Calu3 (cell line): ENCODE data around the gene KIF26B. TPM values are rescaled to one million over a fixed set of nuclear protein-coding genes. Genes with fewer than 3 reads are reported as not detected.

Experiments
- BruUV-seq: library from RNA; stranded (reverse); fragments of 400-500 nt; replicated peaks from 2 replicates; lab custom pipeline; 2021; lab: Mats Ljungman, UMichigan
- CTCF ChIA-PET: fragments of 300-600 bp; sonication (Branson Sonifier 250); formaldehyde crosslinking; loops from one replicate; lab custom pipeline; 2022; ENCODE audit warnings: antibody characterized with exemption; lab: Charles Lee
- DNase-seq: peaks from one replicate; pipeline ENCODE4 v3.0.0; 2022
- H3K27ac Mint-ChIP-seq: one replicate; pipeline ENCODE4 v1.8.0; 2022; ENCODE audit warnings: mixed read lengths; ENCODE audit not compliant: unreplicated experiment
- H3K27me3 Mint-ChIP-seq: one replicate; pipeline ENCODE4 v1.8.0; 2022; ENCODE audit warnings: mixed read lengths; ENCODE audit not compliant: unreplicated experiment
- H3K36me3 Mint-ChIP-seq: one replicate; pipeline ENCODE4 v1.8.0; 2022; ENCODE audit warnings: mild to moderate bottlenecking, moderate library complexity, mixed read lengths; ENCODE audit not compliant: insufficient read depth, unreplicated experiment
- H3K4me1 Mint-ChIP-seq: one replicate; pipeline ENCODE4 v1.8.0; 2022; ENCODE audit warnings: mild to moderate bottlenecking, low read depth, mixed read lengths; ENCODE audit not compliant: unreplicated experiment
- H3K4me3 Mint-ChIP-seq: one replicate; pipeline ENCODE4 v1.8.0; 2022; ENCODE audit warnings: mild to moderate bottlenecking, low read depth, moderate library complexity, mixed read lengths; ENCODE audit not compliant: unreplicated experiment
- H3K9me3 Mint-ChIP-seq: one replicate; pipeline ENCODE4 v1.8.0; 2022; ENCODE audit warnings: low read depth, mixed read lengths; ENCODE audit not compliant: unreplicated experiment
- intact Hi-C: fragments of 100-400 bp; cut with micrococcal nuclease; formaldehyde crosslinking; loops from one replicate; pipeline ENCODE4 v1.10.0; 2022; ENCODE audit not compliant: unreplicated experiment
- total RNA-seq: library from RNA; stranded (reverse); gene quantifications from 2 replicates; pipeline ENCODE4 v1.2.3, GENCODE V29; 2022
- TF ChIP-seq, protein P1 (sequence below): fragments of 200-600 bp; IDR thresholded peaks from one replicate; pipeline ENCODE4 v1.8.0; 2022; ENCODE audit warnings: antibody characterized with exemption; ENCODE audit not compliant: unreplicated experiment

KIF26B gene
- total RNA-seq, 1 experiment from 2014 or later: 1.1 TPM

GRCh38 chr1:245467804-245468203, 313.0 kb downstream of the KIF26B start:
- H3K4me1 Mint-ChIP-seq: no peaks in the 10 kb centered on the region
- H3K36me3 Mint-ChIP-seq: no peaks in the 10 kb centered on the region
- no TSS peak for BruUV-seq
- intact Hi-C loops: no loop called here
- TF ChIP-seq, protein P1, sequence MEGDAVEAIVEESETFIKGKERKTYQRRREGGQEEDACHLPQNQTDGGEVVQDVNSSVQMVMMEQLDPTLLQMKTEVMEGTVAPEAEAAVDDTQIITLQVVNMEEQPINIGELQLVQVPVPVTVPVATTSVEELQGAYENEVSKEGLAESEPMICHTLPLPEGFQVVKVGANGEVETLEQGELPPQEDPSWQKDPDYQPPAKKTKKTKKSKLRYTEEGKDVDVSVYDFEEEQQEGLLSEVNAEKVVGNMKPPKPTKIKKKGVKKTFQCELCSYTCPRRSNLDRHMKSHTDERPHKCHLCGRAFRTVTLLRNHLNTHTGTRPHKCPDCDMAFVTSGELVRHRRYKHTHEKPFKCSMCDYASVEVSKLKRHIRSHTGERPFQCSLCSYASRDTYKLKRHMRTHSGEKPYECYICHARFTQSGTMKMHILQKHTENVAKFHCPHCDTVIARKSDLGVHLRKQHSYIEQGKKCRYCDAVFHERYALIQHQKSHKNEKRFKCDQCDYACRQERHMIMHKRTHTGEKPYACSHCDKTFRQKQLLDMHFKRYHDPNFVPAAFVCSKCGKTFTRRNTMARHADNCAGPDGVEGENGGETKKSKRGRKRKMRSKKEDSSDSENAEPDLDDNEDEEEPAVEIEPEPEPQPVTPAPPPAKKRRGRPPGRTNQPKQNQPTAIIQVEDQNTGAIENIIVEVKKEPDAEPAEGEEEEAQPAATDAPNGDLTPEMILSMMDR: no peak
- no peak for DNase-seq
- H3K9me3 Mint-ChIP-seq: no peaks in the 10 kb centered on the region
- H3K27me3 Mint-ChIP-seq: no peaks in the 10 kb centered on the region
- H3K4me3 Mint-ChIP-seq: no peak overlapping the region
- H3K27ac Mint-ChIP-seq: no peak overlapping the region
- CTCF ChIA-PET: interaction anchor here (0.6 kb wide), 1 partner anchor 632 kb away, joined by 3 read pairs; no protein-coding TSS in a partner anchor

DNA sequence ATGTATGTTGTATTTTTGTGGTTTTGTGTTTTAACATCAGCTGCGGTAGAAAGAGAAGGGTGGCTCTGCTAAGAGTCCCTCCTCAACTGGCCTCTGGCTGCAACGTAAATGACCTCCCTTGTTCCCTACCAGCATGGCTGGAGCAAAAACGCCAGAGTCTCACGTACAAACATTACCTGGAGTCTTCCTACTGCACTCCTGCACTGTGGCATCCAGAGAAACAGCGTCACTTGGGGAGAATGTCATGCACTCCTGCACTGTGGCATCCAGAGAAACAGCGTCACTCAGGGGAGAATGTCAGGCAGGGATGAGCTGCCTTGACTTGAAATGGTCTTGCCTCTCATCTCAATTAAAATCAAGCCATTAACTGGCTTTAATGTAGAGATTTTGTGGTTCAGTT, 314.2 kb downstream of the KIF26B start:
- no peak for DNase-seq

GRCh38 chr1:245469734-245470133, 314.9 kb downstream of the KIF26B start:
- CTCF ChIA-PET: no interaction called here
- H3K9me3 Mint-ChIP-seq: peaks cover 2% of the 10 kb centered on the region
- BruUV-seq: no TSS peak
- H3K27ac Mint-ChIP-seq: no peak overlapping the region
- no peaks in the 10 kb centered on the region for H3K27me3 Mint-ChIP-seq
- intact Hi-C loops: no loop called here
- H3K4me3 Mint-ChIP-seq: no peak overlapping the region
- H3K4me1 Mint-ChIP-seq: no peaks in the 10 kb centered on the region
- no peaks in the 10 kb centered on the region for H3K36me3 Mint-ChIP-seq
- TF ChIP-seq, protein P1: no peak
- DNase-seq: no peak

More for the DNA sequence above, 314.2 kb downstream of the KIF26B start:
- Mint-ChIP-seq H3K4me3 (no peak overlapping the region), H3K27me3 (no peaks in the 10 kb centered on the region), H3K9me3 (no peaks in the 10 kb centered on the region), H3K27ac (no peak overlapping the region), H3K36me3 (no peaks in the 10 kb centered on the region), H3K4me1 (no peaks in the 10 kb centered on the region)
- intact Hi-C loops: no loop called here
- no TSS peak for BruUV-seq
- CTCF ChIA-PET: no interaction called here
- TF ChIP-seq, protein P1: no peak

DNA sequence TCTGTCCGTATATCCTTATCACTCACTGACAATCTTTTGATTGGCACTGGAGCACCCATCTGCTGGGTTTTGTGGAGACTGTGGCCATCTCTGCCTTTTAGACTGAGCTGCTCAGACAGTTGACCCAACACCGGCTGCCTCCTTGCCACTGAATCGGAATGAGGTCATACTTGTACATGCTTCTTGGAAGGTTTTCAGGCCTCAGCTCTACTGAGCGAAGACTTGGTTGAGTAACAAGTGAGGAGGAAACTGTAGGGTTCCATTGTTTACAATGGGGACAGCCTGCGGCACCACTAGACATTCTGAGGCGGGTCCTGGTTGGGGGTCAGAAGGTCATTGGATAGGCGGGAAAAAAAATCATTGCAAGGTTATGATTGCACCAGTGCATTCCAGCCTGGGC, 320.3 kb downstream of the KIF26B start:
- Mint-ChIP-seq H3K27me3 (no peaks in the 10 kb centered on the region), H3K4me3 (no peak overlapping the region), H3K27ac (no peak overlapping the region), H3K36me3 (no peaks in the 10 kb centered on the region), H3K4me1 (no peaks in the 10 kb centered on the region), H3K9me3 (peaks cover 16% of the 10 kb centered on the region)
- no peak for DNase-seq
- BruUV-seq: no TSS peak
- intact Hi-C loops: no loop called here
- TF ChIP-seq, protein P1: no peak
- CTCF ChIA-PET: no interaction called here
